GM18861 (cell line): ENCODE results near the gene KCNC3.
"Not testable (repeated sequence)": the region's sequence is repeated elsewhere in the genome, so short reads cannot be mapped to it uniquely, and the experiment has no call there.

ENCODE experiments used
- ATAC-seq: cut with Tn5 transposase; IDR thresholded peaks from one replicate; pipeline ENCODE4 v1.9.1; 2021; ENCODE audit not compliant: unreplicated experiment

Gene KCNC3

GRCh38 chr19:50356691-50357177 lies 27.6 kb upstream of the KCNC3 start:
- no peak for ATAC-seq

GRCh38 chr19:50353487-50353880 lies 24.3 kb upstream of the KCNC3 start:
- not testable (repeated sequence) for ATAC-seq

- no peak for ATAC-seq
These were observed 23.1 kb upstream of the KCNC3 start for GRCh38 chr19:50352242-50352641.

- ATAC-seq = no peak
These were observed 20.3 kb upstream of the KCNC3 start for GRCh38 chr19:50349277-50350057.

- not testable (repeated sequence) for ATAC-seq
These were observed 18.0 kb upstream of the KCNC3 start for GRCh38 chr19:50347089-50347581.

- ATAC-seq = peak; percentile 40
These were observed 15.6 kb upstream of the KCNC3 start for GRCh38 chr19:50344661-50345318.

- ATAC-seq = peak; percentile 58
These were observed 12.0 kb upstream of the KCNC3 start for GRCh38 chr19:50341091-50341564.

- no peak for ATAC-seq
These were observed 11.2 kb upstream of the KCNC3 start for GRCh38 chr19:50340331-50340730.

- ATAC-seq = not testable (repeated sequence)
These were observed 7.9 kb upstream of the KCNC3 start for GRCh38 chr19:50337031-50337430.

GRCh38 chr19:50334741-50335421 lies 5.7 kb upstream of the KCNC3 start:
- ATAC-seq = no peak

- peak; percentile 28 for ATAC-seq
These were observed 4.8 kb upstream of the KCNC3 start for GRCh38 chr19:50333737-50334617.

GRCh38 chr19:50333235-50333736 lies 4.1 kb upstream of the KCNC3 start:
- ATAC-seq = peak; percentile 51

- ATAC-seq = no peak
These were observed 3.3 kb upstream of the KCNC3 start for GRCh38 chr19:50332244-50333038.

GRCh38 chr19:50331994-50332243 lies 2.7 kb upstream of the KCNC3 start:
- ATAC-seq = no peak

- ATAC-seq = no peak
These were observed 2.2 kb upstream of the KCNC3 start for GRCh38 chr19:50331221-50331993.

GRCh38 chr19:50330365-50331078 lies 1.3 kb upstream of the KCNC3 start:
- ATAC-seq = no peak

- ATAC-seq = not testable (repeated sequence)
These were observed 733 bp upstream of the KCNC3 start for GRCh38 chr19:50329926-50330294.

GRCh38 chr19:50328873-50329145 lies 368 bp downstream of the KCNC3 start:
- ATAC-seq = no peak
